HG03520 (cell line): ENCODE measurements around the gene CHCHD3.

Source experiments
- ATAC-seq: cut with Tn5 transposase; IDR thresholded peaks from one replicate; pipeline ENCODE4 v1.9.1; 2021; ENCODE audit warnings: mild to moderate bottlenecking, moderate library complexity; ENCODE audit not compliant: unreplicated experiment

CHCHD3 gene

GRCh38 chr7:132830941-132831340 lies 250.9 kb downstream of the CHCHD3 start:
- no peak for ATAC-seq

GRCh38 chr7:132828502-132828901 lies 253.4 kb downstream of the CHCHD3 start:
- ATAC-seq, result no peak

GRCh38 chr7:132825932-132826835 lies 255.7 kb downstream of the CHCHD3 start:
- no peak for ATAC-seq

- ATAC-seq, result no peak
Observed at GRCh38 chr7:132825222-132825621, 256.7 kb downstream of the CHCHD3 start.

- ATAC-seq, result no peak
Observed at GRCh38 chr7:132819648-132820047, 262.2 kb downstream of the CHCHD3 start.

- ATAC-seq, result no peak
Observed at GRCh38 chr7:132817949-132818348, 263.9 kb downstream of the CHCHD3 start.

- ATAC-seq, result no peak
Observed at GRCh38 chr7:132815696-132816311, 266.1 kb downstream of the CHCHD3 start.

GRCh38 chr7:132815130-132815529 lies 266.8 kb downstream of the CHCHD3 start:
- no peak for ATAC-seq

- no peak for ATAC-seq
Observed at GRCh38 chr7:132810561-132810960, 271.3 kb downstream of the CHCHD3 start.

- no peak for ATAC-seq
Observed at GRCh38 chr7:132806834-132807233, 275.1 kb downstream of the CHCHD3 start.

GRCh38 chr7:132805766-132806165 lies 276.1 kb downstream of the CHCHD3 start:
- ATAC-seq, result no peak

- ATAC-seq, result no peak
Observed at GRCh38 chr7:132804849-132805485, 276.9 kb downstream of the CHCHD3 start.

GRCh38 chr7:132800522-132800921 lies 281.4 kb downstream of the CHCHD3 start:
- no peak for ATAC-seq

GRCh38 chr7:132799081-132799413 lies 282.8 kb downstream of the CHCHD3 start:
- ATAC-seq, result no peak

GRCh38 chr7:132797152-132797551 lies 284.7 kb downstream of the CHCHD3 start:
- no peak for ATAC-seq

- ATAC-seq, result no peak
Observed at GRCh38 chr7:132793474-132793873, 288.4 kb downstream of the CHCHD3 start.

- no peak for ATAC-seq
Observed at GRCh38 chr7:132791036-132791435, 290.9 kb downstream of the CHCHD3 start.

- ATAC-seq, result no peak
Observed at GRCh38 chr7:132790104-132790503, 291.8 kb downstream of the CHCHD3 start.

- ATAC-seq, result no peak
Observed at GRCh38 chr7:132789281-132789680, 292.6 kb downstream of the CHCHD3 start.

- ATAC-seq, result no peak
Observed at GRCh38 chr7:132785870-132786269, 296.0 kb downstream of the CHCHD3 start.

GRCh38 chr7:132784406-132784805 lies 297.5 kb downstream of the CHCHD3 start:
- no peak for ATAC-seq

GRCh38 chr7:132783824-132784223 lies 298.1 kb downstream of the CHCHD3 start:
- no peak for ATAC-seq
